Measurements from ENCODE around the gene TRIP4. TPM values are rescaled to one million over a fixed set of nuclear protein-coding genes. Genes with fewer than 3 reads are reported as not detected.
"Not testable (repeated sequence)": the region's sequence is repeated elsewhere in the genome, so short reads cannot be mapped to it uniquely, and the experiment has no call there.

Gene TRIP4
- total RNA-seq, 1 experiment from 2014 or later, result 9.2 TPM

DNA sequence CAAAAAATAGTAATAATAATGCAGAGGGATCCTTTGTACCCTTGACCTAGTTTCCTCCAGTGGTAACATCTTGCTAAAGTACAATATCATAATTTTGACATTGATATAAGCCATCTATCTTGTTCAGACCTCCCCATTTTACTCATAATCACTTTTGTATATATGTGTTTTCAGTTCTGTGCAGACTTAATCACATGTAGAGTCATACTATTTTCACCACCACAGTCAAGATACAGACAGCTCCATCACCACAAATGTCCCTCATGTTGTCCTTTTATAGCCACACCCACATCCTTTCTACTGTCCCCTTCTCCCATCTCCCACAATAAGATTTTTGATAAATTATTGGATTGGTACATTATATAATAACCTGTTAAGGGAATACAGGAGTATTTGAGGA is 98.2 kb downstream of the TRIP4 start:
- no peak for DNase-seq (ENCODE audit: low read depth)

DNA sequence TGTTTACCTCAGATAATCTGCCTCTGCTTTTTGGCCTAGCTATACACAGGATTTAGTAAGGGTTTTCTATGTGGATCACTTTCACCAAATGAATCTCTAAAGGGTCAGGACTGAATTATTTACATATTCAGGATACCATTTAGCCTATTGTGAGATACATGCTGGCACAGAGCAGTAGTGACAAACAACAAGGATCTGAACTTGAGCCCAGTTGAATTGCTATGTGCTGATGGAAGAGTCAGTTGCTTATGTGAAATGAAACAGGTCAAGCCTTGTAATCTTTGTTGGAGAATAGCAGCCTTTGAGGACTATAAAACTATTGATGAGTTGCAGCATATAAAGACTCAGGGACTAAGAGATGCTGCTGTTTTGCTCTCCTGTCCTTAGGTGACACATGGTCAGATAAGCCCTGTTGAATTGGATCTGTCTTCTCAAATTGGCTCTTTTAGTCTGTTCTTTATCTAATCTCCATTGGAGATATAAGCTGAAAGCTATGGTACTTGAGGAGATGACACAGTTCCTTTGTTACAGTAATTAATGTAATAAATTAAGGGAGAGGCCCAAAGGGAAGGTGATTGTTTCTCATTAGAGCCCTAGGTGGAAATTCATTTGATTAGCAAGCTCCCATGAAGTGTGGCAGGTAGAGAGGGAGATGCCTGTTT is 103.1 kb downstream of the TRIP4 start:
- DNase-seq (ENCODE audit: low read depth), result no peak

DNA sequence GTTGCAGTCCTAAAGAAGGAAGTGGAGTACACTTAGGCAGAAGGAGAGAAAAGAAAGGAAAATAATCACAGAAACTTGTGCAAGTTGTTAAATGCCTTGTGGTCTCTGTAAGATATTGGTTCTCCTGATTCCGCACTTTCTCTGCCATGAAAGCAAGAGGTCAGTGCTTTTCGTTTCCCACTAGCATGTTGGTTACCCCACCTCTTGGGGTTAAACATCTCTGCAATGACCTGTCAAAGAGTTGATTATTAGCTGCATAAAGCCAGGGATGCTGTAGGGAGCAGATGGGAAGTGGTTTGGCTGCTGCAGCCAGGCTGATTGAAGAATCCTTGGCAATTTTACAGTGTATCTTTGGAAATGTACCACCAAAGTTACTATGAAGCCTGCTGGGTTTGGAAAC is 106.0 kb downstream of the TRIP4 start:
- DNase-seq (ENCODE audit: low read depth), result no peak

DNA sequence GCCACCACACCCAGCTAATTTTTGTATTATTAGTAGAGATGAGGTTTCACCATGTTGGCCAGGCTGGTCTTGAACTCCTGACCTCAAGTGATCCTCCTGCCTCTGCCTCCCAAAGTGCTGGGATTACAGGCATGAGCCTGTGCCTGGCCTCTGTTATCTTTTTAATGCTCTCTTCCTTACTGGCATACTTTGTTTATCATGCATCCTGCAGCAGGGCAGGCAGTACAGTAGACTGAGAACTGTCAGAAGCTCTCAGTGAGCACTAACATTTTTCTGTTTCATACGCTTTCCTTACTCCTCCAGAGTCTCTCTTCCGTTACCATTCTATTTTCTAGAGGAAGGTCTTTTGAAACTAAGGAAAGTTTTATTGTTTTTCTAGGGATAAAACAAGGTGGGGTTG is 108.3 kb downstream of the TRIP4 start:
- not testable (repeated sequence) for DNase-seq (ENCODE audit: low read depth)

DNA sequence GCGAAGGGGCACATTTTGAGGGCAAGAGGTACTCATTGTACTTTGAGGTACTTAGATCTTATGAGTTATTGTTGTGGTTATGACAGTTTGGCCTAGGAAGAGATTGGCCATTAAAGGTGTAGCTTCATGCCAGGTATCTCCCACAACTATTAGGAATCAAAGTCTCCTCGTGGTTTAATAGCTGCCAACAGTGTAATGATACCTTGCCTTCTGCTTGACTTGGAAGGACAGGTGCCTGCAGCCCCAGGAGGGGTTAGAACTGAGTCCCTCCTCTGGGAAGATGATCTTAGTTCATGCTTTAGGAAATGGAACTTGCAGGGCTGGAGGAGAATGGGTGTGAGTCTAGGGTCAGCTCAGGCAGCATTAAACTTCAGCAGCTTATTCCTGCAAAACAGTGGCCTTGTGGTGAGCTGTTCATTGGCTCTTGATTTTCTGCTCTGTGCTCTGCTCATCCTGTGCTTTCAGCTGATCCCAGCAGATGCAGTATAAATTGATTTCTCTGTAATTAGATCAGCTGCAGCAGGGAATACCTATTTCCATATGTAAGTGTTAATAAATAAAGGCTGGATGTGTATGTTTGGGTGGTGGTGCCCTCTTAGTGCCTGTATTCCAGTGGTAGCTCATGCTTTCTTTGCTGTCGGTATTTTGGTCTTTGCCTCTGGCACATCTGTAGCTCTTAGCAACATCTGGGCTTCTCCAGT is 113.2 kb downstream of the TRIP4 start:
- DNase-seq (ENCODE audit: low read depth), result no peak

DNA sequence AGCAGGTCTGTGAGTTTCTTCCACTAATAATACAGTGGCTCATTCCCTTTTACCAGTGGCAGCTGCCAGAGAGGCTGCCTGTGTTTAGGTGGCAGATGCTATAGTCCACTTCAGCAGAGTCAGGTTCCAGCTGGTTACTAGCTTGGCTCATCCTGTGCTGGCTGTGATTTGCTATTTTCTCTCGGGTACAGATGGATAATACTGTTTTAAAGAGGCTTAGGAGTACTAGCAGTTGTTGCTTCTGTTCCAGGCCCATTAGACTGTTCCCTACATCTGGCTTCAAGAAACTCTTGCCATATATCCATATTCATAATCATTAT is 113.7 kb downstream of the TRIP4 start:
- DNase-seq (ENCODE audit: low read depth), result peak; percentile 24

DNA sequence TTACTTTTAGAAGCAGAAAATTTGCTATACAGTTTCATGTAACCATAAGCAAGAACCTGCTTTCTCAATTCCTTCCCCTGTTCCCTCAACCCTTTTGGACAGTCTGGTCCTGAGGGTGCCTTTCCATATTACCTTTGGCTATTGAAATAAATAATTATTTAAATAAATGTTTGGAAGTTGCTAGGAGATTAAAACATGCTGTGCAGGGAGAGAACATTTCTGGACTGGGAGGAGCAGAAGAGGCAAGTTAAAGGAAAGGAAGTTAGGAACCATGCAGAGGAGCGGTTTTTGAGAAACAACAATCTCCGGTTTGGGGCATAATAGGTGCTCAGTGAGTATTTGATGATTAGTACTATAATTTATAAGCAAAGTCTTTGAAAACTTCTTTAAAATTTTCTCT is 114.5 kb downstream of the TRIP4 start:
- DNase-seq (ENCODE audit: low read depth), result no peak

DNA sequence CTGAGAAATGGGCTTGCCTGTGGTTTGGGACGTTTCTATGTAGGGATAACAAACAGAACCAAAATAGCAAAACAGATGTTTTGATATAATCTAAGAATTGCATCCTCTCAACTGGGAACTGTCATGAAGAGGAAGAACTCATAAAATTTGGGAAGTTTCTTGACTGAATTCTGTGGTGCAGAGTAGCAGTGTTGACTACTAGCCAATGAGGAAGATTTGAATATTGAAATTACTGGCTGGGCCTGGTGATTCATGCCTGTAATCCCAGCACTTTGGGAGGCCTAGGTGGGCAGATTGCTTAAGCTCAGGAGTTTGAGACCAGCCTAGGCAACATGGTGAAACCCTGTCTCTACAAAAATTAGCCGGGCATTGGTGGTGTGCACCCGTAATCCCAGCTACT is 114.9 kb downstream of the TRIP4 start:
- DNase-seq (ENCODE audit: low read depth), result no peak

DNA sequence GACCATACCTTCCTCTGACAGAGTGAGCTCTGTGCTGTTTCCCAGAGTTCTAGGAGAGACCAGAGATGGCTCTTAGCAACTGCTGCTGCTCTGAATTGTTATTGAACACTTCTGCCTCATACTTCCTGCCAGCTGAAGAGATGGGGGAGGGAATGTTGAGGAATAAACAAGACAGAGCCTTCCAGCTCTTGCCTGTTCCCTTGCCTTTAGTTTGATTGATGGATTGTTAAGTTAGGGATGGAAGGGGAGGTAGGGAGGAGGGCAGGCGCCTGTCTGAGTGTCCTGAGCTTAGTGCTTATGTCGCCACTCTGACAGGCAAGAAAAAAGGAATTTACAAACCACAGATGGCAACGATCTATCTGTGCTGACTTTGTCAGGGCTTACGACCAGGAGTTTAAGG is 115.6 kb downstream of the TRIP4 start:
- DNase-seq (ENCODE audit: low read depth), result peak; percentile 68

DNA sequence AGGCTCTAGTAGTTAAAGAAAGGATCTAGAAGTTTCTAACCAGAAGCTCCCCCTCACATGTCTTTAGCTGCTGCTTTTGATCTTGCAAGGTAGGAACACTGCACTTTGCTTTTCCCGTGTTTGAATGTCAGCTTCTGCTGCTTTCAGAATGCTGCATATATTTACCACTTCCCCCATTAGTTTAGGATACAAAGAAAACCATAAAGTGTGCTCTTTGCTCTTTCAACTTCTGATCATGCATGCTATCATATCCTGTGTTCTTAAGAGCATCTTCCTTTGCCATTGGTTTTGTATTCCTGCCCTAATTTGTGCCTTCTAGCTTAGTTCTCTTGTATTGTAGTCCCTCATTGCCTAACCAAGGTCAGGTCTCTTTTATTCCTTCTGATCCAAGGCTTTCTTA is 116.0 kb downstream of the TRIP4 start:
- no peak for DNase-seq (ENCODE audit: low read depth)

Other genes starting within 250 kb of the TRIP4 start
- 0.06 TPM in 1 of 2 replicates, not detected in the other for gene SNX22, start 236.1 kb upstream of the TRIP4 start, total RNA-seq (2014; rRNA removed)
- gene PPIB, start 224.8 kb upstream of the TRIP4 start, total RNA-seq (2014; rRNA removed), result 478 and 568 TPM in 2 replicates
- 19.7 and 21.0 TPM in 2 replicates for gene CSNK1G1, start 31.7 kb upstream of the TRIP4 start, total RNA-seq (2014; rRNA removed)
- 87.3 and 126 TPM in 2 replicates for gene PCLAF, start 6.4 kb upstream of the TRIP4 start, total RNA-seq (2014; rRNA removed)
- 12.5 and 13.1 TPM in 2 replicates for gene ZNF609, start 72.7 kb downstream of the TRIP4 start, total RNA-seq (2014; rRNA removed)